ENCODE data around the gene UBN2.

DNA sequence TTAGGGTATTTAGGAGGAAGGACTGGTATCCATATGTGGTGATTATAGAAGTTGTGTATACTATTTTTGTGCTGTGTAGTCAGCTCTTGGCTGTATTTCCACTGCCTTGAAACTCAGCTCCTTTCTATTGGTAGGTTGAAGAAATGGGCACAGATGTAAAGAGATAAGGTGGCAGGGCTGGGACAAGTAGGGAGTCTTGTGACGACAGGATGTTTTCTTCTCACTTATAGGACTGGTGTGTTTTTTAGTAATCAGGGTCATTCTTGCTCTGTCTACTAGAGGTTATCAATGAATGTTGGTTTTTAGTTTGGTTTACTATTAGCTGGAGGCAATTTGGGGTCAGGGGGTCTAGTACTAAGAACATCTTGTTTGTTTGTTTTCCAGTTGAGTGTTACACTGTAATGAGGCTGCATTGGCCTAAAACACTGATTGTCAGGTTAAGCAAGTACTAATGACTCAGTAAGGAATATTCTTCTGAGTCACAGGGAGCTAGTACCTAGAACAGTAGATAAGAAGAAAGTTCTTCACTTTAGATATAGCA lies 11.8 kb downstream of the UBN2 start:
- TF ChIP-seq, protein P1, sequence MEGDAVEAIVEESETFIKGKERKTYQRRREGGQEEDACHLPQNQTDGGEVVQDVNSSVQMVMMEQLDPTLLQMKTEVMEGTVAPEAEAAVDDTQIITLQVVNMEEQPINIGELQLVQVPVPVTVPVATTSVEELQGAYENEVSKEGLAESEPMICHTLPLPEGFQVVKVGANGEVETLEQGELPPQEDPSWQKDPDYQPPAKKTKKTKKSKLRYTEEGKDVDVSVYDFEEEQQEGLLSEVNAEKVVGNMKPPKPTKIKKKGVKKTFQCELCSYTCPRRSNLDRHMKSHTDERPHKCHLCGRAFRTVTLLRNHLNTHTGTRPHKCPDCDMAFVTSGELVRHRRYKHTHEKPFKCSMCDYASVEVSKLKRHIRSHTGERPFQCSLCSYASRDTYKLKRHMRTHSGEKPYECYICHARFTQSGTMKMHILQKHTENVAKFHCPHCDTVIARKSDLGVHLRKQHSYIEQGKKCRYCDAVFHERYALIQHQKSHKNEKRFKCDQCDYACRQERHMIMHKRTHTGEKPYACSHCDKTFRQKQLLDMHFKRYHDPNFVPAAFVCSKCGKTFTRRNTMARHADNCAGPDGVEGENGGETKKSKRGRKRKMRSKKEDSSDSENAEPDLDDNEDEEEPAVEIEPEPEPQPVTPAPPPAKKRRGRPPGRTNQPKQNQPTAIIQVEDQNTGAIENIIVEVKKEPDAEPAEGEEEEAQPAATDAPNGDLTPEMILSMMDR (conservative IDR thresholded peaks at IDR 0.05; ENCODE audit: low read length) = no peak
- TF ChIP-seq EZH2phosphoT487 (IDR thresholded peaks at IDR 0.05; ENCODE audit: borderline replicate concordance, low read depth, low read length) = no peak
